Astrocyte of the spinal cord (primary cell): ENCODE results near the gene LRRC72.

Source experiments
- DNase-seq: peaks from one replicate; pipeline ENCODE4 v3.0.0; 2011; ENCODE audit warnings: low read depth, low spot score
- H3K4me3 ChIP-seq: 2 replicates; pipeline ENCODE4 v1.5.1; 2011; ENCODE audit warnings: low read depth, mild to moderate bottlenecking, low read length, moderate library complexity
- CTCF ChIP-seq: IDR thresholded peaks from 2 replicates; pipeline ENCODE4 v1.5.1; 2012; ENCODE audit warnings: low read depth, mild to moderate bottlenecking, low read length, inconsistent platforms
- in situ Hi-C: cut with HindIII; loops from 2 replicates; pipeline ENCODE4 v1.10.0; 2017; ENCODE audit warnings: low sequenced_read_pairs

LRRC72 gene

GRCh38 chr7:16627236-16627635, 100.6 kb downstream of the LRRC72 start:
- in situ Hi-C loops, result no loop called here
- DNase-seq, result no peak
- no peak for TF ChIP-seq CTCF
- no peak overlapping the region for H3K4me3 ChIP-seq

GRCh38 chr7:16630654-16631053, 104.0 kb downstream of the LRRC72 start:
- DNase-seq, result no peak
- no peak overlapping the region for H3K4me3 ChIP-seq
- no peak for TF ChIP-seq CTCF
- in situ Hi-C loops, result no loop called here
